ENCODE measurements around the gene SH3TC2. TPM values are rescaled to one million over a fixed set of nuclear protein-coding genes. Genes with fewer than 3 reads are reported as not detected.
A peak's percentile ranks its signal among the peaks of the same experiment; 100 is the strongest.

SH3TC2 gene
- polyA plus RNA-seq, 1 experiment: 1.9 TPM

- no peaks in the 10 kb centered on the region for H3K36me3 ChIP-seq (ENCODE audit: control insufficient read depth, insufficient read depth, low read length)
Measured at GRCh38 chr5:149053072-149053695, 9.7 kb downstream of the SH3TC2 start.

GRCh38 chr5:149049371-149049781, 13.5 kb downstream of the SH3TC2 start:
- no peak for TF ChIP-seq CTCF (IDR thresholded peaks at IDR 0.05; ENCODE audit: insufficient read depth, low read depth, low read length)
- ChIA-PET POLR2A (no interaction called here), CTCF (interaction anchor here (1.1 to 5.7 kb wide), 4 partner anchors 13 to 318 kb away, joined by 3 to 53 read pairs (median 6); no protein-coding TSS in a partner anchor)
- no peak for DNase-seq (ENCODE audit: low read depth)
- no peaks in the 10 kb centered on the region for H3K27me3 ChIP-seq (ENCODE audit: control insufficient read depth, insufficient read depth, low read length)
- no peaks in the 10 kb centered on the region for H3K36me3 ChIP-seq (ENCODE audit: control insufficient read depth, insufficient read depth, low read length)
- no peak overlapping the region for H3K4me3 ChIP-seq (ENCODE audit: low read depth, low read length)

More at GRCh38 chr5:149053072-149053695, 9.7 kb downstream of the SH3TC2 start:
- no peak for TF ChIP-seq CTCF (IDR thresholded peaks at IDR 0.05; ENCODE audit: insufficient read depth, low read depth, low read length)
- ChIA-PET CTCF (interaction anchor here (1.3 to 3.5 kb wide), 4 partner anchors 9 to 232 kb away, joined by 6 to 19 read pairs (median 6); no protein-coding TSS in a partner anchor), POLR2A (interaction anchor here (0.5 to 0.7 kb wide), 3 partner anchors 23 to 372 kb away, joined by 3 to 4 read pairs (median 3); no protein-coding TSS in a partner anchor)
- no peak overlapping the region for H3K4me3 ChIP-seq (ENCODE audit: low read depth, low read length)
- peak; percentile 61 for DNase-seq (ENCODE audit: low read depth)
- no peaks in the 10 kb centered on the region for H3K27me3 ChIP-seq (ENCODE audit: control insufficient read depth, insufficient read depth, low read length)

- Histone ChIP-seq H3K4me3 (ENCODE audit: low read depth, low read length) (no peak overlapping the region), H3K36me3 (ENCODE audit: control insufficient read depth, insufficient read depth, low read length) (no peaks in the 10 kb centered on the region), H3K27me3 (ENCODE audit: control insufficient read depth, insufficient read depth, low read length) (no peaks in the 10 kb centered on the region)
- DNase-seq (ENCODE audit: low read depth): no peak
- TF ChIP-seq CTCF (IDR thresholded peaks at IDR 0.05; ENCODE audit: insufficient read depth, low read depth, low read length): no peak
- POLR2A ChIA-PET: interaction anchor here (0.5 kb wide), 1 partner anchor 220 kb away, joined by 3 read pairs; no protein-coding TSS in a partner anchor
- CTCF ChIA-PET: interaction anchor here (1.1 to 5.7 kb wide), 4 partner anchors 12 to 318 kb away, joined by 3 to 53 read pairs (median 6); no protein-coding TSS in a partner anchor
Measured at GRCh38 chr5:149048811-149049210, 14.1 kb downstream of the SH3TC2 start.

GRCh38 chr5:149047462-149047861, 15.4 kb downstream of the SH3TC2 start:
- CTCF ChIA-PET: interaction anchor here (5.7 kb wide), 1 partner anchor 11 kb away, joined by 53 read pairs; no protein-coding TSS in a partner anchor
- no peaks in the 10 kb centered on the region for H3K27me3 ChIP-seq (ENCODE audit: control insufficient read depth, insufficient read depth, low read length)
- H3K4me3 ChIP-seq (ENCODE audit: low read depth, low read length): no peak overlapping the region
- POLR2A ChIA-PET: no interaction called here
- no peaks in the 10 kb centered on the region for H3K36me3 ChIP-seq (ENCODE audit: control insufficient read depth, insufficient read depth, low read length)
- no peak for DNase-seq (ENCODE audit: low read depth)
- no peak for TF ChIP-seq CTCF (IDR thresholded peaks at IDR 0.05; ENCODE audit: insufficient read depth, low read depth, low read length)

GRCh38 chr5:149046196-149046829, 16.5 kb downstream of the SH3TC2 start:
- H3K36me3 ChIP-seq (ENCODE audit: control insufficient read depth, insufficient read depth, low read length): no peaks in the 10 kb centered on the region
- ChIA-PET POLR2A (interaction anchor here (0.6 kb wide), 1 partner anchor 8 kb away, joined by 3 read pairs; no protein-coding TSS in a partner anchor), CTCF (interaction anchor here (1.0 to 5.7 kb wide), 4 partner anchors 10 to 313 kb away, joined by 3 to 53 read pairs (median 6); no protein-coding TSS in a partner anchor)
- no peak for DNase-seq (ENCODE audit: low read depth)
- H3K4me3 ChIP-seq (ENCODE audit: low read depth, low read length): no peak overlapping the region
- no peaks in the 10 kb centered on the region for H3K27me3 ChIP-seq (ENCODE audit: control insufficient read depth, insufficient read depth, low read length)
- no peak for TF ChIP-seq CTCF (IDR thresholded peaks at IDR 0.05; ENCODE audit: insufficient read depth, low read depth, low read length)
